Hepatocyte (in vitro differentiated cells): ENCODE results near the gene MGLL. TPM values are rescaled to one million over a fixed set of nuclear protein-coding genes. Genes with fewer than 3 reads are reported as not detected.

Experiments used
- DNase-seq: peaks from one replicate; pipeline ENCODE4 v3.0.0-alpha.2; 2016; ENCODE audit warnings: low spot score
- H2AFZ ChIP-seq: fragments of 200-600 bp; sonication (generic); 2 replicates; pipeline ENCODE4 v1.6.0; 2016; ENCODE audit warnings: antibody characterized with exemption, mild to moderate bottlenecking
- H3K27ac ChIP-seq: fragments of 200-600 bp; sonication (generic); 2 replicates; pipeline ENCODE4 v1.5.1; 2016; ENCODE audit warnings: mild to moderate bottlenecking
- H3K27me3 ChIP-seq: fragments of 200-600 bp; sonication (generic); 2 replicates; pipeline ENCODE4 v1.6.1; 2016
- H3K36me3 ChIP-seq: fragments of 200-600 bp; sonication (generic); replicated peaks from 2 replicates; pipeline ENCODE4 v1.5.1; 2016; ENCODE audit warnings: low read depth; ENCODE audit not compliant: insufficient read depth
- H3K4me1 ChIP-seq: fragments of 200-600 bp; sonication (generic); 2 replicates; pipeline ENCODE4 v1.5.1; 2016; ENCODE audit warnings: mild to moderate bottlenecking, moderate library complexity; ENCODE audit not compliant: insufficient read depth
- H3K4me2 ChIP-seq: fragments of 200-600 bp; sonication (generic); 2 replicates; pipeline ENCODE4 v1.6.0; 2016
- H3K4me3 ChIP-seq: fragments of 200-600 bp; sonication (generic); 2 replicates; pipeline ENCODE4 v1.5.1; 2016; ENCODE audit warnings: mild to moderate bottlenecking
- H3K79me2 ChIP-seq: fragments of 200-600 bp; sonication (generic); 2 replicates; pipeline ENCODE4 v1.6.0; 2017; ENCODE audit warnings: mild to moderate bottlenecking
- H3K9me2 ChIP-seq: fragments of 200-600 bp; sonication (generic); replicated peaks from 2 replicates; pipeline ENCODE4 v1.6.0; 2017; ENCODE audit warnings: mild to moderate bottlenecking; ENCODE audit not compliant: insufficient read depth
- H3K9me3 ChIP-seq: fragments of 200-600 bp; sonication (generic); 2 replicates; pipeline ENCODE4 v1.5.1; 2016; ENCODE audit warnings: low read depth, mild to moderate bottlenecking
- H4K20me1 ChIP-seq: fragments of 200-600 bp; sonication (generic); 2 replicates; pipeline ENCODE4 v1.6.0; 2016; ENCODE audit warnings: mild to moderate bottlenecking; ENCODE audit not compliant: insufficient read depth, poor library complexity, severe bottlenecking
- EZH2 ChIP-seq: fragments of 200-600 bp; sonication (generic); IDR thresholded peaks from 2 replicates; pipeline ENCODE4 v1.6.1; 2016; ENCODE audit warnings: antibody characterized with exemption, mild to moderate bottlenecking, borderline replicate concordance
- EZH2phosphoT487 ChIP-seq: fragments of 200-600 bp; sonication (generic); IDR thresholded peaks from one replicate; pipeline ENCODE4 v1.6.1; 2018; ENCODE audit warnings: antibody characterized with exemption, mild to moderate bottlenecking, low read depth, moderate library complexity; ENCODE audit not compliant: unreplicated experiment, severe bottlenecking
- WGBS: methylation state at CpG from one replicate; pipeline ENCODE4 v1.1.6; 2016; ENCODE audit warnings: low lambda C conversion rate; ENCODE audit errors: missing lambda C conversion rate; 5-methylcytosine and 5-hydroxymethylcytosine counted together
- polyA plus RNA-seq: library from polyadenylated mRNA; unstranded; fragments of >200 nt; fragmentation: Nextera tagmentation; extraction: Ambion mirVana; gene quantifications from 2 replicates; pipeline ENCODE4 v1.2.1, GENCODE V29; 2016
- total RNA-seq: library from RNA; depleted of rRNA; stranded (reverse); fragments of >200 nt; gene quantifications from 2 replicates; pipeline ENCODE4 v1.2.3, GENCODE V29; 2014
- TF ChIP-seq, protein P1 (sequence below): fragments of 200-600 bp; sonication (generic); IDR thresholded peaks from 2 replicates; pipeline ENCODE4 v1.5.1; 2016; ENCODE audit warnings: antibody characterized with exemption, mild to moderate bottlenecking; ENCODE audit not compliant: poor library complexity

Gene MGLL
- total and polyA plus RNA-seq, 2 experiments from 2014 or later, result 7.3 to 21.4 TPM

DNA sequence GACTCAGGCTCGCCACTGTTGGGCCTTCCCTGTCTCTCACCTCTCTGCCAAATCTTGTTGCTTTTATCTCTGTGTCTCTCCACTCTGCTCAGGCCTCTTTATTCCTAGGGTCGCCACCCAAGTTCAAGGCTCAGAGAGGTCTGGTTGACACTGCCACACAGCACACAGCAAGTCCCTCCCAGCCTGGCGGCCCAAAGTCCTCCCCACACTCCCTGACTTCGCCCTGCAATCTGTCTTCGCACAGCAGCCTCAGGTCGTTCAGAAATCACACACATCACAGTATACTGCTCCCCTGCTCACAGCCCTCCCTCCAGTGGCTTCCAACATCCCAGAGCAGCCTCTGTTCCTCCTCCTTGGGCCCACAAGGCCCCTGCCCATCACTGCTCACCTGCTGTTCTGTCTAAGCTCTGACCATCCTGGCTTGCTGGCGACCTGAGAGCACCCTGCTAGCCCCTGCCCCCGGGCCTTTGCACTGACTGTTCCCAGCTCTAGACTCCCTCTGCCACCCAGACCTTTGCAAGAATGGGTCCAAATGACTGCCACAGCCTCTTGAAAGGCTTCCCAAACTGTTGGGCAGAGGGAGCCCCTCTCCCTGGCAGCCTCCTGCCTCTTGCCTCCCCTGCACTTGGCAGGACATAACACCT, 48.4 kb downstream of the MGLL start:
- H3K4me2 ChIP-seq, result no peak overlapping the region
- no peak overlapping the region for H2AFZ ChIP-seq
- H3K36me3 ChIP-seq, result no peaks in the 10 kb centered on the region
- TF ChIP-seq EZH2 (no peak), EZH2phosphoT487 (no peak)
- TF ChIP-seq, protein P1, sequence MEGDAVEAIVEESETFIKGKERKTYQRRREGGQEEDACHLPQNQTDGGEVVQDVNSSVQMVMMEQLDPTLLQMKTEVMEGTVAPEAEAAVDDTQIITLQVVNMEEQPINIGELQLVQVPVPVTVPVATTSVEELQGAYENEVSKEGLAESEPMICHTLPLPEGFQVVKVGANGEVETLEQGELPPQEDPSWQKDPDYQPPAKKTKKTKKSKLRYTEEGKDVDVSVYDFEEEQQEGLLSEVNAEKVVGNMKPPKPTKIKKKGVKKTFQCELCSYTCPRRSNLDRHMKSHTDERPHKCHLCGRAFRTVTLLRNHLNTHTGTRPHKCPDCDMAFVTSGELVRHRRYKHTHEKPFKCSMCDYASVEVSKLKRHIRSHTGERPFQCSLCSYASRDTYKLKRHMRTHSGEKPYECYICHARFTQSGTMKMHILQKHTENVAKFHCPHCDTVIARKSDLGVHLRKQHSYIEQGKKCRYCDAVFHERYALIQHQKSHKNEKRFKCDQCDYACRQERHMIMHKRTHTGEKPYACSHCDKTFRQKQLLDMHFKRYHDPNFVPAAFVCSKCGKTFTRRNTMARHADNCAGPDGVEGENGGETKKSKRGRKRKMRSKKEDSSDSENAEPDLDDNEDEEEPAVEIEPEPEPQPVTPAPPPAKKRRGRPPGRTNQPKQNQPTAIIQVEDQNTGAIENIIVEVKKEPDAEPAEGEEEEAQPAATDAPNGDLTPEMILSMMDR, result no peak
- H3K9me3 ChIP-seq, result no peaks in the 10 kb centered on the region
- H3K9me2 ChIP-seq, result no peaks in the 10 kb centered on the region
- no peak for DNase-seq
- H3K4me3 ChIP-seq, result no peak overlapping the region
- H3K79me2 ChIP-seq, result no peaks in the 10 kb centered on the region
- H3K27me3 ChIP-seq, result no peaks in the 10 kb centered on the region
- no peak overlapping the region for H3K27ac ChIP-seq
- peaks cover 13% of the 10 kb centered on the region for H3K4me1 ChIP-seq
- no peaks in the 10 kb centered on the region for H4K20me1 ChIP-seq
- WGBS, result 92% methylated on average over 8 of the region's 8 CpGs

DNA sequence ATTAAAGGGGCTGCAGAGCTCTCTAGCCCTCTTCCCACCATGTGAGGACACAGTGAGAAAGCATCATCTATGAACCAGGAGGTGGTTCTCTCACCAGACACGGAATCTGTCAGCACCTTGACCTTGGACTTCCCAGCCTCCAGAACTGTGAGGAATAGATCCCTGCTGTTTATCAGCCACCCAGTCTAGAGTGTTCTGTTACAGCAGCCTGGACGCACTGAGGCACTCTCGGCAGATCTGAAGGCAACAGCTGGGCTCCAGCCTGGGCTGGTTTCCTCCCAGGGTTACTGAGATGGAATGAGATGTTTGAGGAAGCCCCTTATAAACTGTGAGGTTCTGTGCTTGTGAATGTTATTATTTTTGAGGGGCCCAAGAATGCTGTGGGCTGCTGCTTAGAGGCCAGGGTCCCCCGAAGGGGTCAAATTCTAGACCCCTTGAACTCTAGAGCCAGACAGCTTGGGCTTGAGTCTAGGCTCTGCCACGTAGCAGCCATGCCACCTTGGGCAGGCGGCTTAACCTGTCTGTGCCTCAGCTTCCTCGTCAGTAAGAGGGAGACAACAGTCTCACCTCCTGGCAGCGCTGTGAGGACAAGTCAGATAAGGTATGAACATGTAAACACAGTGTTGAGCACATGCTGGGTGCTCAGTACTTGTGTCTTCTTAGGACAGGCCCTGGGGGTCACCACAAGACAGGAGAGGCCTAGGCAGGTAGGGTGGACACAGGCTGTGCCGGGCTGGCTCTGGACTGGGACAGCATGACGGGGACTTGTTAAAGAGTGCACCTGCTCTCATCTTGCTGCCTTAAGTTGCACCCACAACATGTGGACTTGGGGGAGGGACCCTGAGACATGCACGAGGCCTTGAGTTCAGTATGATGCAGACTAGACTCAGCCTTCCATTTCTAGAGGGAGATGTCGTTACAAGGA, 49.2 kb downstream of the MGLL start:
- no peak overlapping the region for H2AFZ ChIP-seq
- H3K79me2 ChIP-seq, result no peaks in the 10 kb centered on the region
- 92% methylated on average over 12 of the region's 12 CpGs for WGBS

DNA sequence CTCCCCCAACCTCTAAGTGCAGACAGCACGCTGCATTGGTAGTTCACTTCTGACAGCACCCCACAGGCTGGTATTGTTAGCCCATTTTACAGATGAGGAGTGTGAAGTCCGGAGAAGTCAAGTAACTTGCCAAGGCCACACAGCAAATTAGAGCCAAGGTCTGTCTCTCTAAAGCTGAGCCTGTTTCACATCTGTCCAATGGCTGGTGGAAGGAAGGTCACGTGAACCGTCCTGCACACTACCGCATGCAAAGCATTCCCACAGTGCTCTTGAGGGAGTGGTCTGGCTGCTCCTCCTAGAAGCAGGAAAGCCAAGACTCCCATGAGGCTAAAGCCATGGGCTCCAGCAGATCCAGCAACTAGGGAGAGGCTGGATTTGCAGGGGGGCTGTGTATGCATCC, 50.0 kb downstream of the MGLL start:
- TF ChIP-seq EZH2 (no peak), EZH2phosphoT487 (no peak)
- TF ChIP-seq, protein P1, result no peak
- Histone ChIP-seq H3K4me2 (no peak overlapping the region), H3K4me1 (peaks cover 10% of the 10 kb centered on the region), H3K9me2 (no peaks in the 10 kb centered on the region), H3K4me3 (no peak overlapping the region), H3K9me3 (peaks cover 6% of the 10 kb centered on the region), H4K20me1 (no peaks in the 10 kb centered on the region), H3K27me3 (no peaks in the 10 kb centered on the region), H3K27ac (no peak overlapping the region), H2AFZ (no peak overlapping the region), H3K36me3 (no peaks in the 10 kb centered on the region), H3K79me2 (no peaks in the 10 kb centered on the region)
- DNase-seq, result no peak
- WGBS, result 98% methylated on average over 5 of the region's 5 CpGs

More for the DNA sequence above, 49.2 kb downstream of the MGLL start:
- H3K9me3 ChIP-seq, result peaks cover 2% of the 10 kb centered on the region
- no peaks in the 10 kb centered on the region for H3K9me2 ChIP-seq
- TF ChIP-seq, protein P1, result no peak
- TF ChIP-seq EZH2 (no peak), EZH2phosphoT487 (no peak)
- DNase-seq, result no peak
- no peak overlapping the region for H3K4me3 ChIP-seq
- no peak overlapping the region for H3K27ac ChIP-seq
- no peaks in the 10 kb centered on the region for H3K27me3 ChIP-seq
- H3K4me2 ChIP-seq, result no peak overlapping the region
- H3K36me3 ChIP-seq, result no peaks in the 10 kb centered on the region
- peaks cover 10% of the 10 kb centered on the region for H3K4me1 ChIP-seq
- H4K20me1 ChIP-seq, result no peaks in the 10 kb centered on the region
